ENCODE results near the gene ATP5F1B. TPM values are rescaled to one million over a fixed set of nuclear protein-coding genes. Genes with fewer than 3 reads are reported as not detected.

Gene ATP5F1B
- total RNA-seq, 1 donor from 2014 or later = 771 TPM

DNA sequence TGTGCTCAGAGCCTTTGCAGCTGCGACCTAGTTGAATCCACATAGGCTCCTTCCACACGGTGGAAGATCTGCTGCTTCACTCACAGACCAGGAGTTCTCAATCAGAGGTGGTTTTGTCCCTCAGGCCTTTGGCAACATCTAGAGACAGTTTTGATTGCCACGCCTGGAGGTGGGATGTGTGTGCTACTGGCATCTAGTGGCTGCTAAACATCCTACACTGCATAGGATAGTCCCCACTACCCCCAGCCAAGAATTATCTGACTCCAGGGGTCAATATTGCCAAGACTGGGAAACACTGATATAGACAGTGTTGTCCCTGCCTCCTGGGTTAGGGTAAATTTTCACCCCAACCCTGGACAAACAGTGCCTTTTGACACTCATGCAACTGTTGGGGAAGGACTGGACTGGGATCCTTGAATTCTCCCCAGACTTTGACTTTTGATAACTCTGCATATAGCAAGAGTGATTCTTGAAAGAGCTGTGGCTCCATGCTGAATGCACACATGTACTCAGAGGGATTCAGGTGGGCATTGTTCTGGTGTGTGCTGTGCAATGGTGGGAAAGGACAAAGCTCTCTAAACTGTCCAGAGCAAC, 55.5 kb downstream of the ATP5F1B start:
- Mint-ChIP-seq H3K9me3 (no peaks in the 10 kb centered on the region), H3K4me1 (peaks cover 1% of the 10 kb centered on the region), H3K27me3 (no peaks in the 10 kb centered on the region), H3K4me3 (no peak overlapping the region), H3K36me3 (ENCODE audit: low read depth) (peaks cover 5% of the 10 kb centered on the region), H3K27ac (no peak overlapping the region)
- peak; percentile 65 for DNase-seq
- intact Hi-C loops (cut with micrococcal nuclease) = no loop called here

GRCh38 chr12:56589783-56590182, 56.0 kb downstream of the ATP5F1B start:
- DNase-seq = no peak
- H3K27me3 Mint-ChIP-seq = no peaks in the 10 kb centered on the region
- H3K4me1 Mint-ChIP-seq = peaks cover 1% of the 10 kb centered on the region
- H3K9me3 Mint-ChIP-seq = no peaks in the 10 kb centered on the region
- intact Hi-C loops (cut with micrococcal nuclease) = no loop called here
- no peak overlapping the region for H3K4me3 Mint-ChIP-seq
- H3K27ac Mint-ChIP-seq = no peak overlapping the region
- H3K36me3 Mint-ChIP-seq (ENCODE audit: low read depth) = peaks cover 5% of the 10 kb centered on the region

Other genes with a start within 250 kb of the ATP5F1B start
- gene TIMELESS, start 196.6 kb downstream of the ATP5F1B start, total RNA-seq = 46.5 and 48.8 TPM in 2 replicates
- not detected in 2 replicates for gene MIP, start 191.3 kb downstream of the ATP5F1B start, total RNA-seq
- 5.2 and 5.5 TPM in 2 replicates for gene SPRYD4, start 177.4 kb downstream of the ATP5F1B start, total RNA-seq
- 1.9 and 2.4 TPM in 2 replicates for gene GLS2, start 157.8 kb downstream of the ATP5F1B start, total RNA-seq
- 4.1 and 5.8 TPM in 2 replicates for gene RBMS2, start 124.2 kb downstream of the ATP5F1B start, total RNA-seq
- 117 and 118 TPM in 2 replicates for gene BAZ2A, start 15.7 kb downstream of the ATP5F1B start, total RNA-seq
- gene PTGES3, start 42.3 kb upstream of the ATP5F1B start, total RNA-seq = 351 and 357 TPM in 2 replicates
- gene NACA, start 79.3 kb upstream of the ATP5F1B start, total RNA-seq = 1,041 and 1,057 TPM in 2 replicates
- 69.2 and 74.0 TPM in 2 replicates for gene PRIM1, start 106.3 kb upstream of the ATP5F1B start, total RNA-seq
- gene HSD17B6, start 117.3 kb upstream of the ATP5F1B start, total RNA-seq = 1.3 and 2.4 TPM in 2 replicates